ENCODE data around the gene TUBA4A.
A peak's percentile ranks its signal among the peaks of the same experiment; 100 is the strongest.

Gene TUBA4A

GRCh38 chr2:219293736-219294231 is 40.1 kb upstream of the TUBA4A start:
- TF ChIP-seq CTCF (IDR thresholded peaks at IDR 0.05) = no peak
- DNase-seq = no peak
- Histone ChIP-seq H3K4me3 (no peak overlapping the region), H3K27me3 (peaks cover 0 to 5% of the 10 kb centered on the region in 2 donors), H3K36me3 (no peaks in the 10 kb centered on the region), H3K4me1 (peaks cover 0 to 36% (median 21%) of the 10 kb centered on the region in 4 donors), H3K9me3 (no peaks in the 10 kb centered on the region), H3K27ac (peak overlapping the region; percentile 78 to 86)
- intact Hi-C loops (cut with DNase I; ENCODE audit: low total_unique reads) = loop anchor here (2.0 to 10.0 kb wide), 3 partner anchors 15 to 241 kb away; partner anchors contain the start of genes ANKZF1, ATG9A and DNAJB2

GRCh38 chr2:219292616-219293015 is 38.9 kb upstream of the TUBA4A start:
- Histone ChIP-seq H3K4me1 (peaks cover 0 to 35% (median 21%) of the 10 kb centered on the region in 4 donors), H3K9me3 (no peaks in the 10 kb centered on the region), H3K4me3 (no peak overlapping the region), H3K27me3 (peaks cover 0 to 3% of the 10 kb centered on the region in 2 donors), H3K36me3 (no peaks in the 10 kb centered on the region), H3K27ac (no peak overlapping the region)
- TF ChIP-seq CTCF (IDR thresholded peaks at IDR 0.05) = no peak
- no peak for DNase-seq
- intact Hi-C loops (cut with DNase I; ENCODE audit: low total_unique reads) = loop anchor here (10.0 kb wide), 2 partner anchors 68 to 242 kb away; partner anchors contain the start of genes ANKZF1 and ATG9A

- DNase-seq = peak in 1 of 2 donors; percentile 55
- Histone ChIP-seq H3K27me3 (no peaks in the 10 kb centered on the region), H3K36me3 (no peaks in the 10 kb centered on the region), H3K27ac (no peak overlapping the region), H3K9me3 (no peaks in the 10 kb centered on the region), H3K4me1 (peaks cover 0 to 35% (median 21%) of the 10 kb centered on the region in 4 donors), H3K4me3 (no peak overlapping the region)
- intact Hi-C loops (cut with DNase I; ENCODE audit: low total_unique reads) = loop anchor here (10.0 kb wide), 2 partner anchors 67 to 243 kb away; partner anchors contain the start of genes ANKZF1 and ATG9A
- TF ChIP-seq CTCF (IDR thresholded peaks at IDR 0.05) = no peak
Observed at GRCh38 chr2:219291910-219292490, 38.3 kb upstream of the TUBA4A start.

- DNase-seq = peak in 1 of 2 donors; percentile 51
- Histone ChIP-seq H3K4me1 (peaks cover 0 to 39% (median 22%) of the 10 kb centered on the region in 4 donors), H3K36me3 (peaks cover 0 to 5% (median 0%) of the 10 kb centered on the region in 3 donors), H3K4me3 (no peak overlapping the region), H3K27ac (no peak overlapping the region), H3K27me3 (no peaks in the 10 kb centered on the region), H3K9me3 (no peaks in the 10 kb centered on the region)
- intact Hi-C loops (cut with DNase I; ENCODE audit: low total_unique reads) = loop anchor here (10.0 kb wide), 2 partner anchors 67 to 243 kb away; partner anchors contain the start of genes ANKZF1 and ATG9A
- TF ChIP-seq CTCF (IDR thresholded peaks at IDR 0.05) = no peak
Observed at GRCh38 chr2:219291394-219291793, 37.7 kb upstream of the TUBA4A start.

DNA sequence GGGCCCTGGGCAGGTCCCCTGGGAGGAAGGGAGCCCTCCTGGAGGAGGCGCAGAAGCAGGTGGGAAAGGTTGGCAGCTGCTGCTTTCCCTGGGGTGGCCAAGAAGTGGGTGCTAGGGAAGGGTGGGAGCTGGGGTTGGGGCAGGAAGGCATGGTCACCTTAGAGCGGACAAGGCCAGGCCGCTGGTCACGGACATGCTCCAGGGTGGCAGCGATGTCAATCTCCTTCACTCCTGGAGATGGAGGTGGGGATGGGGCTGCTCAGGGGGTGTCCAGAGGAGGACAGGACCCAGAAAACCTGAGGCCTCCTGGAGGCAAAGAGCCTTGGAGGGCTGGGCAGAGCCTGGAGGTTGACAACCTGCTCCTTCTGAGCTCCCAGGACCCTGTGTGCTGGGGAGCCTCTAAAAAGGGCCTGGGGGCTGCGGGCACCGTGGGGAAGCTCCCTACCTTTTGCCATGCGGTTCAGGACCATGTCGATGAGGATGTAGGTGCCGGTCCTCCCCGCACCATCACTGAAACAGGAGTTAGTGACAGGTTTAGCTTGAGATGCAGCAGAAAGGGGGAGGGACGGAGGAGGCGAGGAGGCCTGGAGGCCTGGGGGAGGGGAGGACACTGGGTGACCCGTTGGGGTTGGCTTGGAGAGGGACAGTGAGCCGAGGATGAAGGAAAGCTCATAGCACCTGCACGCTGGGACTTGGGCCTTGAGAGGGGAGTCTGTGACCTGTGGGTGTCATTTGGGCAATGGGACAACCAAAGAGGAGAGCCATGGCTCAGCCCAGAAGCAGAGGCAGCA is 36.9 kb upstream of the TUBA4A start:
- H3K4me3 ChIP-seq = no peak overlapping the region
- no peak for TF ChIP-seq CTCF (IDR thresholded peaks at IDR 0.05)
- no peaks in the 10 kb centered on the region for H3K27me3 ChIP-seq
- intact Hi-C loops (cut with DNase I; ENCODE audit: low total_unique reads) = loop anchor here (10.0 kb wide), 2 partner anchors 66 to 244 kb away; partner anchors contain the start of genes ANKZF1 and ATG9A
- peaks cover 0 to 47% (median 28%) of the 10 kb centered on the region in 4 donors for H3K4me1 ChIP-seq
- no peaks in the 10 kb centered on the region for H3K9me3 ChIP-seq
- no peak for DNase-seq
- H3K27ac ChIP-seq = peak overlapping the region; percentile 76 to 85
- peaks cover 0 to 13% (median 7%) of the 10 kb centered on the region in 3 donors for H3K36me3 ChIP-seq
